Measurements from ENCODE around the gene WAPL.

DNA sequence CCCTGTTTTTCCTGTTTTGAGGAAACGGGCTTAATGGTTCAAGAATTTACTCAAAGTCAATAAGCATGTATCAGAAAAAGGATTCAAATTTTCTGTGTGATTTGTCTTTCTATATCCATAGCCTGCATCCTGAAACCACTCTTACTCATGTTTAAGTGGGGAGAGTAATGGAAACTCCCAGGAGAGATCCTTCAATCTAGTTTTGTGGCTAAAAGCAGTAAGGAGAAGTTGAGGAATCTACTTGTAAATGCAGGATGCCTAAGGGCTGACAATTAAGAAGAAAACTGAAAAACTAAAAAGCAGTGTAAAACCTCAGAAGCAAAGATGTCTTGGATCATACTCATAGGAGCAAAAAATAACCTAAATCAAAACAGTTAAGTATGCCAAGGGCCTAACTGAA lies 86.9 kb downstream of the WAPL start:
- no peak for TF ChIP-seq POLR2A (IDR thresholded peaks at IDR 0.05; ENCODE audit: low read length)
- TF ChIP-seq NR3C1 (IDR thresholded peaks at IDR 0.05): no peak
- TF ChIP-seq, protein P1, sequence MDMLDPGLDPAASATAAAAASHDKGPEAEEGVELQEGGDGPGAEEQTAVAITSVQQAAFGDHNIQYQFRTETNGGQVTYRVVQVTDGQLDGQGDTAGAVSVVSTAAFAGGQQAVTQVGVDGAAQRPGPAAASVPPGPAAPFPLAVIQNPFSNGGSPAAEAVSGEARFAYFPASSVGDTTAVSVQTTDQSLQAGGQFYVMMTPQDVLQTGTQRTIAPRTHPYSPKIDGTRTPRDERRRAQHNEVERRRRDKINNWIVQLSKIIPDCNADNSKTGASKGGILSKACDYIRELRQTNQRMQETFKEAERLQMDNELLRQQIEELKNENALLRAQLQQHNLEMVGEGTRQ (IDR thresholded peaks at IDR 0.05): no peak
- TF ChIP-seq, protein P2, sequence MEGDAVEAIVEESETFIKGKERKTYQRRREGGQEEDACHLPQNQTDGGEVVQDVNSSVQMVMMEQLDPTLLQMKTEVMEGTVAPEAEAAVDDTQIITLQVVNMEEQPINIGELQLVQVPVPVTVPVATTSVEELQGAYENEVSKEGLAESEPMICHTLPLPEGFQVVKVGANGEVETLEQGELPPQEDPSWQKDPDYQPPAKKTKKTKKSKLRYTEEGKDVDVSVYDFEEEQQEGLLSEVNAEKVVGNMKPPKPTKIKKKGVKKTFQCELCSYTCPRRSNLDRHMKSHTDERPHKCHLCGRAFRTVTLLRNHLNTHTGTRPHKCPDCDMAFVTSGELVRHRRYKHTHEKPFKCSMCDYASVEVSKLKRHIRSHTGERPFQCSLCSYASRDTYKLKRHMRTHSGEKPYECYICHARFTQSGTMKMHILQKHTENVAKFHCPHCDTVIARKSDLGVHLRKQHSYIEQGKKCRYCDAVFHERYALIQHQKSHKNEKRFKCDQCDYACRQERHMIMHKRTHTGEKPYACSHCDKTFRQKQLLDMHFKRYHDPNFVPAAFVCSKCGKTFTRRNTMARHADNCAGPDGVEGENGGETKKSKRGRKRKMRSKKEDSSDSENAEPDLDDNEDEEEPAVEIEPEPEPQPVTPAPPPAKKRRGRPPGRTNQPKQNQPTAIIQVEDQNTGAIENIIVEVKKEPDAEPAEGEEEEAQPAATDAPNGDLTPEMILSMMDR (IDR thresholded peaks at IDR 0.05): no peak
- no peak for TF ChIP-seq RFX5 (IDR thresholded peaks at IDR 0.05)
- no peak for TF ChIP-seq EHMT2 (IDR thresholded peaks at IDR 0.05; ENCODE audit: low read depth)
- TF ChIP-seq FOSL2 (IDR thresholded peaks at IDR 0.05): no peak
- no peak for TF ChIP-seq FOSL2 (CRISPR knock-in tag; IDR thresholded peaks at IDR 0.05)
- TF ChIP-seq POLR2AphosphoS2 (conservative IDR thresholded peaks at IDR 0.05; ENCODE audit: low read length): no peak
- TF ChIP-seq MAFK (IDR thresholded peaks at IDR 0.05; ENCODE audit: partially characterized antibody): no peak
- TF ChIP-seq, protein P3, sequence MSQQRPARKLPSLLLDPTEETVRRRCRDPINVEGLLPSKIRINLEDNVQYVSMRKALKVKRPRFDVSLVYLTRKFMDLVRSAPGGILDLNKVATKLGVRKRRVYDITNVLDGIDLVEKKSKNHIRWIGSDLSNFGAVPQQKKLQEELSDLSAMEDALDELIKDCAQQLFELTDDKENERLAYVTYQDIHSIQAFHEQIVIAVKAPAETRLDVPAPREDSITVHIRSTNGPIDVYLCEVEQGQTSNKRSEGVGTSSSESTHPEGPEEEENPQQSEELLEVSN (IDR thresholded peaks at IDR 0.05; ENCODE audit: borderline replicate concordance, low read depth): no peak
- TF ChIP-seq, protein P4, sequence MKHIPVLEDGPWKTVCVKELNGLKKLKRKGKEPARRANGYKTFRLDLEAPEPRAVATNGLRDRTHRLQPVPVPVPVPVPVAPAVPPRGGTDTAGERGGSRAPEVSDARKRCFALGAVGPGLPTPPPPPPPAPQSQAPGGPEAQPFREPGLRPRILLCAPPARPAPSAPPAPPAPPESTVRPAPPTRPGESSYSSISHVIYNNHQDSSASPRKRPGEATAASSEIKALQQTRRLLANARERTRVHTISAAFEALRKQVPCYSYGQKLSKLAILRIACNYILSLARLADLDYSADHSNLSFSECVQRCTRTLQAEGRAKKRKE (CRISPR knock-in tag; IDR thresholded peaks at IDR 0.05; ENCODE audit: low read depth): no peak

Data from A549 (cell line).